Liver (tissue), 9 donors: ENCODE data around the gene RTN3. TPM values are rescaled to one million over a fixed set of nuclear protein-coding genes. Genes with fewer than 3 reads are reported as not detected.

Experiments
- DNase-seq: peaks from one replicate; pipeline ENCODE4 v3.0.0-alpha.2; 2017; ENCODE audit warnings: low spot score
- H3K27ac ChIP-seq, 2 donors: one replicate each; pipeline ENCODE4 v1.7.0; 2013; ENCODE audit warnings: inconsistent platforms in 2 of 2, low read length in 2 of 2, control low read depth in 1 of 2, low read depth in 1 of 2, mild to moderate bottlenecking in 1 of 2
- H3K27me3 ChIP-seq, 4 donors: one replicate each; pipeline versions ENCODE4 v1.6.1 to v1.7.0; 2013; ENCODE audit warnings: low read length in 3 of 4, inconsistent platforms in 1 of 4, mild to moderate bottlenecking in 1 of 4, moderate library complexity in 1 of 4; ENCODE audit not compliant: control insufficient read depth in 4 of 4, insufficient read depth in 4 of 4
- H3K36me3 ChIP-seq, 4 donors: one replicate each; pipeline versions ENCODE4 v1.6.1 to v1.7.0; 2013; ENCODE audit warnings: low read length in 3 of 4, mild to moderate bottlenecking in 3 of 4, low read depth in 1 of 4, moderate library complexity in 1 of 4; ENCODE audit not compliant: control insufficient read depth in 4 of 4, insufficient read depth in 3 of 4
- H3K4me1 ChIP-seq, 4 donors: one replicate each; pipeline versions ENCODE4 v1.6.1 to v1.7.0; 2013; ENCODE audit warnings: low read length in 3 of 4, mild to moderate bottlenecking in 3 of 4, moderate library complexity in 1 of 4; ENCODE audit not compliant: control insufficient read depth in 4 of 4, insufficient read depth in 4 of 4
- H3K4me3 ChIP-seq, 3 donors: one replicate each; pipeline versions ENCODE4 v1.6.1 to v1.7.0; 2013; ENCODE audit warnings: low read length in 3 of 3, control low read depth in 1 of 3, low read depth in 1 of 3, mild to moderate bottlenecking in 1 of 3
- H3K9ac ChIP-seq, 2 donors: one replicate each; pipeline ENCODE4 v1.7.0; 2013; ENCODE audit warnings: low read length in 2 of 2, mild to moderate bottlenecking in 2 of 2, moderate library complexity in 2 of 2, control low read depth in 1 of 2, low read depth in 1 of 2
- H3K9me3 ChIP-seq, 4 donors: one replicate each; pipeline versions ENCODE4 v1.6.1 to v1.7.0; 2013; ENCODE audit warnings: low read length in 3 of 4; ENCODE audit not compliant: control insufficient read depth in 4 of 4
- ATF3 ChIP-seq: IDR thresholded peaks from 2 replicates; pipeline ENCODE4 v1.6.1; 2016; ENCODE audit warnings: antibody characterized with exemption
- CTCF ChIP-seq: fragments of 150-350 bp; IDR thresholded peaks from 2 replicates; pipeline ENCODE4 v1.5.1; 2017; ENCODE audit warnings: improper control_type of control experiment, low read depth, low read length; ENCODE audit not compliant: missing input control
- EGR1 ChIP-seq, 2 donors: IDR thresholded peaks; 2 replicates each; pipeline ENCODE4 v1.6.1; 2016 to 2018; ENCODE audit warnings: antibody characterized with exemption in 2 of 2, low read depth in 2 of 2
- FOXA1 ChIP-seq: IDR thresholded peaks from 2 replicates; pipeline ENCODE4 v1.6.1; 2016; ENCODE audit warnings: antibody characterized with exemption
- FOXA2 ChIP-seq: IDR thresholded peaks from 2 replicates; pipeline ENCODE4 v1.6.1; 2016; ENCODE audit warnings: antibody characterized with exemption
- GABPA ChIP-seq, 2 donors: IDR thresholded peaks in 1 of 2; conservative IDR thresholded peaks in 1 of 2; 2 replicates each; pipeline ENCODE4 v1.6.1; 2016; ENCODE audit warnings: antibody characterized with exemption in 2 of 2, mild to moderate bottlenecking in 1 of 2, moderate library complexity in 1 of 2
- HNF4A ChIP-seq, 2 donors: conservative IDR thresholded peaks; 2 replicates each; pipeline ENCODE4 v1.6.1; 2016; ENCODE audit warnings: antibody characterized with exemption in 2 of 2, mild to moderate bottlenecking in 2 of 2
- HNF4G ChIP-seq: IDR thresholded peaks from 2 replicates; pipeline ENCODE4 v1.6.1; 2016; ENCODE audit warnings: antibody characterized with exemption
- JUND ChIP-seq, 2 donors: IDR thresholded peaks; 2 replicates each; pipeline ENCODE4 v1.6.1; 2016; ENCODE audit warnings: antibody characterized with exemption in 2 of 2
- MAX ChIP-seq: IDR thresholded peaks from 2 replicates; pipeline ENCODE4 v1.6.1; 2016; ENCODE audit warnings: antibody characterized with exemption
- NR2F2 ChIP-seq: IDR thresholded peaks from 2 replicates; pipeline ENCODE4 v1.6.1; 2016; ENCODE audit warnings: antibody characterized with exemption
- RAD21 ChIP-seq, 2 donors: IDR thresholded peaks; 2 replicates each; pipeline ENCODE4 v1.6.1; 2016; ENCODE audit warnings: antibody characterized with exemption in 2 of 2, mild to moderate bottlenecking in 2 of 2
- REST ChIP-seq: IDR thresholded peaks from 2 replicates; pipeline ENCODE4 v1.6.1; 2016; ENCODE audit warnings: antibody characterized with exemption, mild to moderate bottlenecking
- RXRA ChIP-seq, 2 donors: IDR thresholded peaks; 2 replicates each; pipeline ENCODE4 v1.6.1; 2017 to 2018; ENCODE audit warnings: antibody characterized with exemption in 2 of 2, mild to moderate bottlenecking in 1 of 2
- SP1 ChIP-seq: IDR thresholded peaks from 2 replicates; pipeline ENCODE4 v1.6.1; 2018; ENCODE audit warnings: antibody characterized with exemption, mild to moderate bottlenecking
- TAF1 ChIP-seq: conservative IDR thresholded peaks from 2 replicates; pipeline ENCODE4 v1.6.1; 2016; ENCODE audit warnings: antibody characterized with exemption, mild to moderate bottlenecking
- YY1 ChIP-seq: IDR thresholded peaks from 2 replicates; pipeline ENCODE4 v1.6.1; 2016; ENCODE audit warnings: antibody characterized with exemption, mild to moderate bottlenecking
- ZBTB33 ChIP-seq: IDR thresholded peaks from 2 replicates; pipeline ENCODE4 v1.6.1; 2016; ENCODE audit warnings: antibody characterized with exemption
- WGBS: extraction: QIAGEN DNeasy Blood & Tissue Kit; methylation state at CpG from one replicate; pipeline ENCODE4 v1.1.7; 2013; 5-methylcytosine and 5-hydroxymethylcytosine counted together
- polyA plus RNA-seq, 2 donors: library from polyadenylated mRNA; stranded (reverse) in 1 of 2; unstranded in 1 of 2; fragments of 200-250 nt in 1 of 2; fragments of >200 nt in 1 of 2; fragmentation: Nextera tagmentation in 1 of 2; extraction: Ambion mirVana in 1 of 2; gene quantifications; one replicate each; pipeline versions ENCODE4 v1.2.1 to v1.2.3, GENCODE V29; 2013 to 2015
- total RNA-seq, 2 donors: library from RNA; depleted of rRNA; stranded (reverse); fragments of >200 nt; gene quantifications; one replicate each; pipeline ENCODE4 v1.2.3, GENCODE V29; 2014
- donor health status: healthy.
- donor health status: healthy.
- donor health status: healthy.
- donor health status: healthy.
- donor health status: healthy.

Gene RTN3
- total and polyA plus RNA-seq, 4 donors: 29.7 to 49.3 (median 31.4) TPM

- H3K9ac ChIP-seq: no peak overlapping the region
- H3K27me3 ChIP-seq: no peaks in the 10 kb centered on the region
- H3K4me1 ChIP-seq: peaks cover 5 to 11% (median 9%) of the 10 kb centered on the region in 4 donors
- 86% methylated on average over 3 of the region's 3 CpGs for WGBS
- no peak for TF ChIP-seq SP1
- no peak for TF ChIP-seq GABPA (IDR thresholded peaks at IDR 0.05 in 1 of 2, conservative IDR thresholded peaks at IDR 0.05 in 1 of 2)
- TF ChIP-seq RAD21 (IDR thresholded peaks at IDR 0.05): no peak
- no peak for TF ChIP-seq HNF4A (conservative IDR thresholded peaks at IDR 0.05)
- no peak for TF ChIP-seq MAX
- TF ChIP-seq ATF3: no peak
- TF ChIP-seq RXRA (IDR thresholded peaks at IDR 0.05): no peak
- H3K36me3 ChIP-seq: peaks cover 0 to 2% (median 0%) of the 10 kb centered on the region in 4 donors
- no peaks in the 10 kb centered on the region for H3K9me3 ChIP-seq
- H3K4me3 ChIP-seq: no peak overlapping the region
- H3K27ac ChIP-seq: no peak overlapping the region
- no peak for DNase-seq
These were observed 13.1 kb upstream of the RTN3 start for GRCh38 chr11:63667995-63668795.

GRCh38 chr11:63670096-63670432, 11.2 kb upstream of the RTN3 start:
- TF ChIP-seq HNF4A (conservative IDR thresholded peaks at IDR 0.05) (no peak), RXRA (IDR thresholded peaks at IDR 0.05) (no peak), EGR1 (IDR thresholded peaks at IDR 0.05; ENCODE audit: low read depth in 2 of 2) (no peak), SP1 (no peak), REST (no peak), HNF4G (no peak), ZBTB33 (no peak), YY1 (no peak), JUND (IDR thresholded peaks at IDR 0.05) (no peak), NR2F2 (no peak), MAX (no peak), RAD21 (IDR thresholded peaks at IDR 0.05) (no peak), TAF1 (no peak), ATF3 (no peak), FOXA1 (no peak), CTCF (no peak), FOXA2 (no peak), GABPA (IDR thresholded peaks at IDR 0.05 in 1 of 2, conservative IDR thresholded peaks at IDR 0.05 in 1 of 2) (no peak)
- Histone ChIP-seq H3K36me3 (peaks cover 0 to 2% (median 0%) of the 10 kb centered on the region in 4 donors), H3K4me1 (peaks cover 5 to 11% (median 9%) of the 10 kb centered on the region in 4 donors), H3K4me3 (peak overlapping the region; percentile 85 to 96 (median 85)), H3K27ac (peak overlapping the region; percentile 93 to 95), H3K27me3 (no peaks in the 10 kb centered on the region), H3K9me3 (no peaks in the 10 kb centered on the region), H3K9ac (peak overlapping the region; percentile 80 to 88)
- DNase-seq: no peak
- 28% methylated on average over 7 of the region's 7 CpGs for WGBS
